NCI-H2227 (cell line): ENCODE results near the gene KRT85.
"Not testable (repeated sequence)": the region's sequence is repeated elsewhere in the genome, so short reads cannot be mapped to it uniquely, and the experiment has no call there.

Source experiments
- DNase-seq: peaks from one replicate; lab custom pipeline; 2025; ENCODE audit not compliant: unreplicated experiment; lab: John Stamatoyannopoulos, UW

Gene KRT85

GRCh38 chr12:52366738-52367485 is at the start of gene KRT85:
Gene KRT85 (minus strand): TSS chr12:52367481. CDS start chr12:52367405, 76 bp downstream.
- no peak for DNase-seq

DNA sequence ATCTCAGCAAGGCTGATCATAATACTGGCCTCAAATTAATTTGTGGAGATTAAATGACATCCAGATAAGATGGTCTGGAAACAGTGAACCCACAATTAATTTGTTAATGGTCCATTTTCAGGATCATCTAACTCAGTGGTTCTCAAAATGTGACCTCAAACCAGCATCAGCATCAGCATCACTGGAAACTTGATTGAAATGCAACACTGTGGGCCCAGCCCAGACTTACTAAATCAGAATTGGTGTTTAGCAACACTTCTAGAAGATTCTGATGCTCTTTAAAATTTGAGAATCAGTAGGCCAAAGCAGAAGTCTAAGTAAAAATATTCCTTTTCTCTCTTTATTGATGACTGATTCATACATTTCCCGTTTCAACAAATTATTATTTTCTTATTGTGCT is 49.5 kb upstream of the KRT85 start:
- DNase-seq: no peak

DNA sequence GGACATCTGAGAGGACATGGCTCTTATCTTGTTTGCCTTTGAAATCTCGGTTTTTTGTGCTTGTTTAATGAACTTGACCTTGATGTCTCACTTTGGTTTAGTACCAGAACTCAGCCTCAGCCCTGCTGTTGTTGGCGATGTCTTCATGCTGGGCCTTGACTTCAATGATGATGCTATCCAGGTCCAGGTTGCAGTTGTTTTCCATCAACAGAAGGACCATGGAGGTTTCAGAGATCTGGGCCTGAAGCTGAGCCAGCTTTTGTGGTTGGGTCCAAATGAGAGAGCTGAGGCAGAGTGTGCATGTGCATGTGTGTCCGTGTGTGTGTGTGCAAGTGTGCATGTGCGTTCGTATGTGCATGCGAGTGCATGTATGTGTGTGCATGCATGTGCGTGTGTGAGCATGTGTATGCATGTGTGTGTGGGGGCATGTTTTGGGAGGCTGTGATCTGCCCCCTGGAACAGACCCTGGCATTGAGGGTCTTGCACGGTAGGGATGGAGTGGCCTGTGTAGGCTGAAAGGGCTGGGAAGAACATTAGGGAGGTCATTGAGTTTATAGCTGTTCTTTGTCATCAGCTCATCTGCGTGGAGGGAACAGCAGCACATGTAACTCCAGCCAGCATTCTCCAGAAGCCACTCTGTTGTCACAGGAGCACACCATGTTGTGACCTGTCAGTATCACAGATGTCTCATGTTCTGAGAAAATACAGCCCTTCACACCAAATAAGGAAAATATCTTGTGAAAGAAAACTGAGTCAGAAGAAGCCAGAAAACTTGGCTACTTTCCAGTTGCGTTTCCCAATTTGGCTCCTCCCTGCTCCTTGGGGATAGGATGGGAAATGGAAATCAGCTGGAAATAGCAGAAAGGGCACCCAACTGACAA is 48.8 kb upstream of the KRT85 start:
- DNase-seq: no peak

- no peak for DNase-seq
Measured at GRCh38 chr12:52414936-52415335, 47.7 kb upstream of the KRT85 start.

DNA sequence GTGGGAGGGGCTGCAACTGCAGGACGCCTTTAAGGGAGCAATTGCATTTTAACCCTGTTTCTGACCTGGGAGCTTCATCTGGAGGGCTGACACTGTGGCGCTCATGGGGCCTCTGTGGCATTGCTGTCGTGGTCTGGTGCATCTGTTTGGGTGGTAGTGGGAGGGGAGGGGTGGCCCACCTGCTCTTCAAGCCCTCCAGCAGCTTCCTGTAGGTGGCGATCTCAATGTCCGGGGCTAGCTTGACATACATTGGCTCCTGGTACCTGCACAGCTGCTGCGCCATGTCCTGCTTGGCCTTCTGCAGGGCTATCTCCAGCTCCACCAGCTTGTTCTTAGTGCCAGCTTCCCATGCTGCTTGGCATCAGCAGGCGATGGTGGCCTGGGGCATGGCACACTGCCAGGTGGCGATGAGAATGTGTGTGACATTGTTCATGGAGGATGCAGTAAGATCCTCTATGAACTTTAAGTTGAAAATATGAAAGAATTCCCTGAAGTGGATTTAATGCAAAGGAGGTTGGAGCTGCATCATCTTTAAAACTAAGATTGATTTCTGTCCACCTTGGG is 46.6 kb upstream of the KRT85 start:
- DNase-seq: no peak

- no peak for DNase-seq
Measured at GRCh38 chr12:52413202-52413601, 45.9 kb upstream of the KRT85 start.

DNA sequence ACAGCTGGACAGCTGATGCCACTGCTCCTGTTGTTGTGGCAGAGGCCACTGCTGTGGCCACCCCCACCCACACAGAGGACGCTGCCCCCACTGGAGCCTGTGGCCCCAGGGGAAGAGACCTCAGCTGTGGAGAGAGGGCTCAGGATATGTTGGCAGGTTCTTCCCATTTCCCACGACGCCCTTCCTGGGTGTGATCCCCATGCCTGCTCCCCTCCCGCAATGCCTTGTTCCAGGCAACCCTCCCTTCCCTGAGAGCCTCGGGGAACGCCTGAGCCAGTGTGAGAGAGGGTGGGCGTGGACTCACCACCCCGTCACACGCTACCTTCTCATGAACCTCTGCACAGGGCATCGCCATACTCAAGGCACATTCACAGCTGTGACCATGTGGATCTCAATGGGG is 44.5 kb upstream of the KRT85 start:
- DNase-seq: no peak

DNA sequence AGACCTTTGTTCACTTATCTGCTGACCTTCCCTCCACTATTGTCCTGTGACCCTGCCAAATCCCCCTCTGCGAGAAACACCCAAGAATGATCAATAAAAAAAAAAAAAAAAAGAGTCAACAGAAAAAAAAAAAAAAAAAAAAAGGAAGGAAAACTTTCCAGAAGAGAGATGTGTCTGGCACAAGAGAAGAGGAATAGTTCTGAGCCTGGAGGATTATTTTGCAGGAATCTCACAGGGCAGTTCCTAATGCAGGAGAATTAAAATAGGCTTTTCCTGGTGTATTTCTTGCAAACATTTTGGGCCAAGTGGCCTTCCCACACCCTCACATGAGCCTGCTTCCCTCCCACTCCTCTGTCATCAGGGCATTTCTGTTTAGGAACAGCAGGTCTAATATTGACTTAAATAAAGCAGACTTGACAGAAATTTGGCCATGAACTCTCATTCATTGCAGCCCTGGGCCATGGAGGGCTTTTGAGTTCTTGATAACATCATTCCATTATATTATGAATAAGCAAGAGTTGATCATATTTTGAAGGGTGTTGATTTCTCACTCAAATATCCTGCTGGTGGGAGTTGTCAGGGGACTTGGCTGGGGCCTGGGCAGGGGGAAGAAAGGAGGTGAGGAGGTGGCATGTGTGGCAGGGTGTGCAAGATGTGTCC is 43.4 kb upstream of the KRT85 start:
- not testable (repeated sequence) for DNase-seq

- DNase-seq: no peak
Measured at GRCh38 chr12:52407918-52408317, 40.6 kb upstream of the KRT85 start.

DNA sequence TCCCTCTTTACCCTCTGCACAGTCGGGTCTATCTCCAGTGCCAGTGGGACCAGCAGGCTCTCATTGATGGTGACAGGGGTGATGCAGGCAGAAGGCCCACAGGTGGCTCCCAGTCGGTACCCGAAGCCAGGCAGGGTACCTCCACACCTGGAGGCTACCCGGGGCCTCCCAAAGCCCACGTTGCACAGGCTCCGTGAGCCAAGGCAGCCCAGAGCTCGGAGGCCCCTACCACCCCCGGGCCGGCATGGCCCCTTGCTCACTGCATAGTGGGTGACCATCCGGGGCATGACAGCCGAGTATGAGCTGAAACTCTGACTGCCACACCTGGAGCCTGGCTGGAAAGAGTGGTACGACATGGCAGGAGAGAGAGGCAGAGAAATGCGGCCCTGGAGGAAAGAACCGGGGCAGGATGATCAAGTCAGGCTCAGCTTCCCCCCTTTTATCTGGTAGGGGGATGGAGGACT is 38.7 kb upstream of the KRT85 start, which contains the start of gene KRT82:
KRT82 (minus strand) TSS at position 414 of the 464 bp plus-strand sequence; CDS start at position 356, 58 bp downstream.
- no peak for DNase-seq

DNA sequence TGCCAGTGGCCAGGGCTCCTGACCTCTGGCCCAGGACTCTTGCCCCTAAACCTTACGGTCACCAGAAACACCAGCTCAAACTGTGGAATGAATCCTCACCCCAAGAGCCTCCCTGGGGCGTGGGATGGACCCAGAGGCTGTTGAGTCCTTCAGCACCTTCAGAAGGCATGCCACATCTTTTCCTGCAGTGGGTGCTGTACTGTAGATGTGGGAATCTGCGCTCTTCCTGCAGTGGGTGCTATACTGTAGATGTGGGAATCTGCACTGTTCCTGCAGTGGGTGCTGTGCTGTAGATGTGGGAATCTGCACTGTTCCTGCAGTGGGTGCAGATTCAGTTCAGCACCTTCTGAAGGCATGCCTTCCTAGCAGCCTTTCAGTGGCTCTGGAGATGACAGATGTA is 37.7 kb upstream of the KRT85 start:
- no peak for DNase-seq

DNA sequence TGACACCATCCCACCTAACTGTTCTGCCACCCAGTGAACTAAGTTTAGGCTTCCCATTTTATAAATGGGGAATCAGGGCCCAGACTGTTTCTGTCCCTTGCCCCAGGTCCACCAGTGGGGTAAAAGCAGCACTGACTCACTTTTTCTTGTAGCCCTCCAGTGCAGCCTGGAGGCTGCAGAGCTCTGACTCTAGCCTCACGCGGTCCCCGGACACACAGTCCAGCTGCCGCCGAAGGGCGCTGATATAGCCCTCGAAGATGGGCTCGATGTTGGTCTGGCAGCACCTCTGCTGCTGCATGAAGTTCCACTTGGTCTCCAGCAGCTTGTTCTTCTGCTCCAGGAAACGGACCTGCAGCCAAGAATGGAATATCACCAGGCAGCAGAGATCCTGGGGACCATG is 36.3 kb upstream of the KRT85 start:
- no peak for DNase-seq

DNA sequence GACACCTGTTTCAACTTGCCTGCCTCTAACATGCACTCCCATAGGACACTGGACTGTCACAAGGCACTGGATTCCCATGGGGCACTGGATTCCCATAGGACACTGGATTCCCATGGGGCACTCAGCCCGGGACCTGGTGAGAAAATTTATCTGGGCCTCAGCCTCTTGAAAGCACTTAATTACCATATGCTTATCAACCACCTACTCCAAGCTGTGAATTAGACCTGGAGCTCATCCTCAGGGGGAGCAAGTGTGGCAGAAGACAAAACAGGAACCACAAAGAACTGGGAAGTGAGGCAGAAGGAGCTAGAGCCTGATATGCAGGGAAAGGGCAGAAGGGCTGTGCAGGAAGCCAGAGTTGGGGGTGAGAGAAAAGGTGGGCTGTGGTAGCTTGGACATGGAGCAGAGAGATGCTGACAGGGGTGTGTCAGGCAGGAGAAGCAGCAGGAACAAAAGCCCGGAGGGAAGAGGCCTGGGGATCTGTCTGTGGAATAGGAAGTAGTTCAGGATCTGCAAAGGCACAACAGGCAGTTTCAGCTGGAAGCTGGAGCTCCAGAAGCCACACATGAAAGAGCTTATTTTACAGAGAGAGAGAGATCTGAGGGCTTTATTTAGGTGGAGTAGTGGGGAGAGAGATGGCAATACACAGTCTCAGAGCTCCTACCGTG is 35.7 kb upstream of the KRT85 start:
- no peak for DNase-seq

GRCh38 chr12:52402377-52402776 is 35.1 kb upstream of the KRT85 start:
- DNase-seq: no peak

GRCh38 chr12:52401926-52402325 is 34.6 kb upstream of the KRT85 start:
- DNase-seq: no peak

DNA sequence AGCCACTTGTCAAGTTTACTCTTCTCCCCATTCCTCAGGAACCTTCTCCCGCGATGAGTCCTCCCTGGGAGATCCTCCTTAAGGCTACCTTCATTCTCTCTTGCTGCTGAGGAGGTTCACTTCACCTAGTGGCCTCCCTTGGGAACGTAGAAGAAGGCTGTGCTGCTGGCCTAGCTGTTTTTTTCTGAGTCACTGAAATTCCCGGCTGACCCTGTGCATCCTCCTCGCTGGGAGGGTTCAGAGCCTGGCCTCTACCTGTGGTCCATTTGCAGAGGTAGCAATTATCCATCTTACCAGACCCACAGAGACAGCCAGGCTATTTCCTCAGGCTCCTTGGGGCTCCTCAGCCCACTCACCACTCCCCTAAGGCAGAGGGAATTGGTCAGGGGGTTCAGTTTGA is 34.2 kb upstream of the KRT85 start:
- DNase-seq: no peak

GRCh38 chr12:52400906-52401305 is 33.6 kb upstream of the KRT85 start:
- DNase-seq: no peak

GRCh38 chr12:52399756-52400155 is 32.5 kb upstream of the KRT85 start:
- no peak for DNase-seq

GRCh38 chr12:52398176-52398575 is 30.9 kb upstream of the KRT85 start:
- DNase-seq: no peak

DNA sequence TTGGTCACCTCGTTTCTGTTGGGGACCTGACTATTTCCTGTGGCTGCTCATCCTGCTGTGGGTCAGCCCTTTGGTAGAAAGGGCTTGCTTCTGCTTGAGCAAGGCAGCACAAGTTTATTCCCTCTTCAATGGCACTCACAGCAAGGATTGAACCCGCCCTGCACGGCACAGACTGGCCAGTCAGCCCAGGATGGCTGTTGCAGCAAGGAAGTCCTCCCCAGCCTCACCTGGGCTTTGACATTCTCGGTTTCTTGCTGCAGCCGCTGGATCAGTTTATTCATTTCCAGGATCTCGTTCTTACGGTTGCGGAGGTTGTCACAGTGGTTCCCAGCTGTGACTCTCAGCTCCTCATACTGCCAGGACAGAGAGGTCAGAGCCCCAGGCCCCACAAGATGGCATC is 29.4 kb upstream of the KRT85 start:
- no peak for DNase-seq
